ENCODE measurements around the gene SIAH2. TPM values are rescaled to one million over a fixed set of nuclear protein-coding genes. Genes with fewer than 3 reads are reported as not detected.

SIAH2 gene
- total RNA-seq, 4 donors from 2014 or later: 21.4 to 42.6 (median 32.9) TPM

DNA sequence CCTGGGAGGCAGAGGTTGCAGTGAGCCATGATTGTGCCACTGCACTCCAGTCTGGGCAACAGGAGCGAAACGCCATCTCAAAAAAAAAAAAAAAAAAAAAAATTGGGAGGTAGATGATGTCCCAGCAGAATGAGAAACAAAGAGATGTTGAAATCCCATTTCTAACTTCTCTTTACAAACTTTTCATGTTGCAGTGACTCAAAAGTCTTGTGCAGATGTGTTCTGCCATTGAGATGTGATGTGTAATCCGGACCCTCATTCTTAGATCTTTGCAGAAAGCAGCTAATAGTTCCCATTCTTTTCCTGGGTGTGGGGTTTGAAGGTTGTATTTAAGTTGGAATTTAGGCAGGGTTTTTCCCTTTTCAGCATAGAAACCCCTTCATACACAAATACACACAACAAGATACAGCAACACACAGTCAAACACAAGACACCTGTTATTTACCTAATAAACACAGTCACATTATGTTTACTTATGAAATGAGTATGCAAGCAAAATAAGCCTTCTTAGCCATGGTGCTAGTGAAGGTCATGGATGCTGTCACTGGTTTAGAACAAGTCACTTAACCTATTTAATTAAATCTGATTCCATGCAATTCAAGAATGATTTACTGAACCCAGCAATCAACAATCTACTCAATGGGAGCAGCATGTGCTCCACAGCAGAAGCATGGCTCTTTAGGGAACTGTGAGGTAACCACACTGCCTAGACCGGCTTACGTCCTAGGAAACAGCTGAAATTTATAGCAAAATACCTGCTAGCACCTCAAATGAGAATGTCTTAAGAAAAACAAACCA, 14.9 kb downstream of the SIAH2 start:
- Histone ChIP-seq H3K27me3 (no peaks in the 10 kb centered on the region), H3K36me3 (no peaks in the 10 kb centered on the region), H3K4me1 (peaks cover 0 to 85% (median 1%) of the 10 kb centered on the region in 4 donors), H3K4me3 (no peak overlapping the region), H3K9me3 (no peaks in the 10 kb centered on the region), H3K27ac (no peak overlapping the region)
- TF ChIP-seq POLR2A (IDR thresholded peaks at IDR 0.05) (no peak), CTCF (IDR thresholded peaks at IDR 0.05) (no peak)
- no peak for DNase-seq

- TF ChIP-seq POLR2A (IDR thresholded peaks at IDR 0.05) (no peak), CTCF (IDR thresholded peaks at IDR 0.05) (no peak)
- peaks cover 0 to 5% (median 0%) of the 10 kb centered on the region in 3 donors for H3K36me3 ChIP-seq
- no peaks in the 10 kb centered on the region for H3K9me3 ChIP-seq
- no peak overlapping the region for H3K4me3 ChIP-seq
- no peaks in the 10 kb centered on the region for H3K27me3 ChIP-seq
- no peak for DNase-seq
- peaks cover 0 to 75% (median 1%) of the 10 kb centered on the region in 4 donors for H3K4me1 ChIP-seq
- H3K27ac ChIP-seq: no peak overlapping the region
Observed at GRCh38 chr3:150746791-150747590, 16.0 kb downstream of the SIAH2 start.

DNA sequence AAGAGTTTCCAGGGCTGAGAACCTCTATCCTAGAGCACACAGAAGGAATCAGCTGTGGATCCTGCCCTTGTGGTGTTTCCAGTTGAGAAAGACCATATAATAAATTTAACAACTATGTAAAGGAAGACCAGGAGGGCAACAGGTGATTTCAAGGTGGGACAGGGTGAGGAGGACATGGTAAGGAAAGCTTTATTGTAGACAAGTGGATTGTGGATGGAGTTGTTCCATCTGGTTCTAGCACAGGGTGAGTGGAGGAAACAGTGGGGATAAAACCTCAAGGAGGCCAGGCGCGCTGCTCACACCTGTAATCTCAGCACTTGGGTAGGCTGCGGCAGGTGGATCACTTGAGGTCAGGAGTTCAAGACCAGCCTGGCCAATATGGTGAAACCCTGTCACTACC, 17.1 kb downstream of the SIAH2 start:
- Histone ChIP-seq H3K36me3 (peaks cover 0 to 16% (median 0%) of the 10 kb centered on the region in 3 donors), H3K27me3 (no peaks in the 10 kb centered on the region), H3K4me1 (peaks cover 0 to 65% (median 1%) of the 10 kb centered on the region in 4 donors), H3K9me3 (no peaks in the 10 kb centered on the region), H3K27ac (no peak overlapping the region), H3K4me3 (no peak overlapping the region)
- no peak for TF ChIP-seq POLR2A (IDR thresholded peaks at IDR 0.05)
- no peak for TF ChIP-seq CTCF (IDR thresholded peaks at IDR 0.05)
- DNase-seq: no peak

GRCh38 chr3:150744919-150745211, 18.1 kb downstream of the SIAH2 start:
- Histone ChIP-seq H3K27me3 (no peaks in the 10 kb centered on the region), H3K4me1 (peaks cover 2 to 62% (median 4%) of the 10 kb centered on the region in 4 donors), H3K4me3 (no peak overlapping the region), H3K9me3 (no peaks in the 10 kb centered on the region), H3K36me3 (peaks cover 0 to 17% (median 0%) of the 10 kb centered on the region in 3 donors), H3K27ac (peak overlapping the region in 1 of 4 donors; percentile 38)
- no peak for TF ChIP-seq CTCF (IDR thresholded peaks at IDR 0.05)
- no peak for TF ChIP-seq POLR2A (IDR thresholded peaks at IDR 0.05)
- DNase-seq: no peak

DNA sequence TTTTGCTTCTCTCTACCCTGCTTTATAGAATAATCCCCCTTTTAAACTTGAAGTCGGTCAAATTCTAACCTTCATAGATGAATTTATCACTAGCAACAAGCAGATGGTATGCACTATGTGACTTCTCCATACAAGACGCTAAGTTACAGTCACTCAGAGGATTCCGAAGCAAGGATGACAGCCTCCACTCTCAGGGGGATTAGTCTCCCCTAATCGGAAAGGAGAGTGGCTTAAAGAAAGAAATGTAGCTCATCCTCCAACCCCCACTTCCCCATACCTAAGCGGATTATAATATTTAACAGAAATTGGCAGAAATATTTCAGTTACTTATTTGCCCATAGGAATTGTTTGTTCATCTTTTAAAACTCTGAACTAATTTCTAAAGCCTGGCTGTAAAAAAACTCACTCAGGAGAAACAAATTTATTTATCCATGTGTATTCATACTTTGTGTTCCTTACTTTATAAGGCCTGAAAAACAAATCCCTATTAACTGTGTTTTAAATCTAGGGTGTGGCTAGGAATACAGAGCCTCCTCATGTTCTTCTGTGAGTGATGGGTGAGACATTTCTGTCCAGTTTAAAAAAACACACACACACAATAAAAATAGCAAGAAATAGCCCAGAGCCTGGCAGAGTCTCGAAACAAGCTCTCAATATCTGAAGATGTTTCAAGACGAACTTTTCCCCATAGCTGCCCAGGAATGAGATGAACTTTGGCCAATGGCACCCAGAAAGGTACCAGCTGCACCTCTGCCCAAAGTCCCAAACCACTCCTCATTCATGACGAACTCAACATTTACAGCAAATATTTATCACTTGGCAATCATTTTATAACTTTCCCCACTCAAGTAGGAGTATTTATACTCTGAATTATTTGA, 18.7 kb downstream of the SIAH2 start:
- H3K36me3 ChIP-seq: peaks cover 0 to 17% (median 0%) of the 10 kb centered on the region in 3 donors
- H3K4me3 ChIP-seq: no peak overlapping the region
- no peaks in the 10 kb centered on the region for H3K27me3 ChIP-seq
- no peak for DNase-seq
- H3K9me3 ChIP-seq: no peaks in the 10 kb centered on the region
- peak overlapping the region in 1 of 4 donors; percentile 38 for H3K27ac ChIP-seq
- peaks cover 2 to 56% (median 7%) of the 10 kb centered on the region in 4 donors for H3K4me1 ChIP-seq
- TF ChIP-seq POLR2A (IDR thresholded peaks at IDR 0.05): no peak
- TF ChIP-seq CTCF (IDR thresholded peaks at IDR 0.05): no peak

Measured in Peyer's patch (tissue), 4 donors.